Measurements from ENCODE around the gene MOB3A. TPM values are rescaled to one million over a fixed set of nuclear protein-coding genes. Genes with fewer than 3 reads are reported as not detected.
"Not testable (repeated sequence)": the region's sequence is repeated elsewhere in the genome, so short reads cannot be mapped to it uniquely, and the experiment has no call there.

MOB3A gene
- total RNA-seq, 2 donors from 2014 or later, result 11.7 to 22.1 TPM

- WGBS, 2 donors, result 74 to 96% methylated on average over 4 to 23 of the region's 23 CpGs
- DNase-seq (no peak), ATAC-seq (no peak)
- Histone ChIP-seq H3K4me3 (no peak overlapping the region), H3K9me3 (no peaks in the 10 kb centered on the region), H3K36me3 (replicated peaks in 1 of 2; ENCODE audit: insufficient read depth in 1 of 2, low read depth in 2 of 2) (peaks cover 5 to 14% of the 10 kb centered on the region in 2 donors), H3K4me1 (peaks cover 30% of the 10 kb centered on the region), H3K27ac (peak overlapping the region; percentile 78 to 99 (median 87)), H3K27me3 (no peaks in the 10 kb centered on the region)
- intact Hi-C loops (cut with DNase I), result no loop called here
- TF ChIP-seq CTCF (IDR thresholded peaks at IDR 0.05), result no peak
Observed at GRCh38 chr19:2097886-2098327, 1.8 kb upstream of the MOB3A start.

- peak; percentile 7 for ATAC-seq
- peaks cover 5 to 14% of the 10 kb centered on the region in 2 donors for H3K36me3 ChIP-seq (replicated peaks in 1 of 2; ENCODE audit: insufficient read depth in 1 of 2, low read depth in 2 of 2)
- H3K27me3 ChIP-seq, result no peaks in the 10 kb centered on the region
- no peak overlapping the region for H3K4me3 ChIP-seq
- WGBS, 2 donors, result 3 to 8% methylated on average over 6 to 30 of the region's 30 CpGs
- DNase-seq, result peak; percentile 61 to 81 (median 80)
- peaks cover 30% of the 10 kb centered on the region for H3K4me1 ChIP-seq
- intact Hi-C loops (cut with DNase I), result no loop called here
- TF ChIP-seq POLR2A (IDR thresholded peaks at IDR 0.05) (peak in 1 of 3 donors; percentile 5), CTCF (IDR thresholded peaks at IDR 0.05) (no peak)
- peak overlapping the region; percentile 78 to 99 (median 87) for H3K27ac ChIP-seq
- no peaks in the 10 kb centered on the region for H3K9me3 ChIP-seq
Observed at GRCh38 chr19:2097203-2097885, 1.2 kb upstream of the MOB3A start.

GRCh38 chr19:2096480-2097202, 515 bp upstream of the MOB3A start, which contains the start of gene IZUMO4:
IZUMO4 (plus strand) TSS chr19:2096915; CDS start chr19:2096946, 31 bp downstream.
- peaks cover 30% of the 10 kb centered on the region for H3K4me1 ChIP-seq
- TF ChIP-seq POLR2A (IDR thresholded peaks at IDR 0.05) (peak; percentile 48 to 76 (median 69)), CTCF (IDR thresholded peaks at IDR 0.05) (peak in 5 of 7 experiments; percentile 22 to 57 (median 52))
- no peaks in the 10 kb centered on the region for H3K27me3 ChIP-seq
- WGBS, 2 donors, result 0% methylated on average over 51 of the region's 70 CpGs; no CpG with 5 or more reads in 1 of the 2 donors
- peaks cover 4 to 9% of the 10 kb centered on the region in 2 donors for H3K36me3 ChIP-seq (replicated peaks in 1 of 2; ENCODE audit: insufficient read depth in 1 of 2, low read depth in 2 of 2)
- H3K9me3 ChIP-seq, result no peaks in the 10 kb centered on the region
- intact Hi-C loops (cut with DNase I), result no loop called here
- peak within 1 kb of the TSS; percentile 47 to 67 for H3K4me3 ChIP-seq
- ATAC-seq, result peak; percentile 88
- peak; percentile 98 to 100 (median 100) for DNase-seq
- H3K27ac ChIP-seq, result peak within 1 kb of the TSS; percentile 80 to 99 (median 92)

GRCh38 chr19:2091926-2092525, 4.1 kb downstream of the MOB3A start:
- H3K4me1 ChIP-seq, result peaks cover 26% of the 10 kb centered on the region

GRCh38 chr19:2089727-2090053, 6.4 kb downstream of the MOB3A start:
- 62 to 80% methylated on average over 1 to 2 of the region's 2 CpGs for WGBS, 2 donors
- H3K36me3 ChIP-seq (replicated peaks in 1 of 2; ENCODE audit: insufficient read depth in 1 of 2, low read depth in 2 of 2), result no peaks in the 10 kb centered on the region
- TF ChIP-seq POLR2A (IDR thresholded peaks at IDR 0.05), result no peak
- no peak for TF ChIP-seq CTCF (IDR thresholded peaks at IDR 0.05)
- H3K9me3 ChIP-seq, result no peaks in the 10 kb centered on the region
- DNase-seq (no peak), ATAC-seq (no peak)
- H3K27ac ChIP-seq, result peak overlapping the region in 2 of 4 donors; percentile 26 to 69
- H3K4me1 ChIP-seq, result peaks cover 15% of the 10 kb centered on the region
- no peaks in the 10 kb centered on the region for H3K27me3 ChIP-seq
- no peak overlapping the region for H3K4me3 ChIP-seq
- intact Hi-C loops (cut with DNase I), result loop anchor here (10.0 kb wide), 1 partner anchor 165 kb away; no protein-coding TSS in a partner anchor

More at GRCh38 chr19:2091926-2092525, 4.1 kb downstream of the MOB3A start:
- H3K27ac ChIP-seq, result peak overlapping the region in 2 of 4 donors; percentile 46 to 69
- DNase-seq; H3K9me3 ChIP-seq; H3K4me3 ChIP-seq; H3K36me3 ChIP-seq (replicated peaks in 1 of 2; ENCODE audit: insufficient read depth in 1 of 2, low read depth in 2 of 2); intact Hi-C loops (cut with DNase I); H3K27me3 ChIP-seq; ATAC-seq: not testable (repeated sequence)
- WGBS, 2 donors, result 86 to 89% methylated on average over 9 to 13 of the region's 13 CpGs

All from body of pancreas (tissue), 4 donors.